A549 treated with AZD9567 at 1 μM for 4 hours (cell line): ENCODE measurements around the gene LSM3. TPM values are rescaled to one million over a fixed set of nuclear protein-coding genes. Genes with fewer than 3 reads are reported as not detected.

Experiments used
- total RNA-seq: library from RNA; stranded (reverse); fragments of 200-300 nt; extraction: Qiagen RNA extraction; gene quantifications from 5 replicates; pipeline ENCODE4 v1.2.3, GENCODE V29; 2022; ENCODE audit not compliant: insufficient read depth

LSM3 gene
- 19.9 to 21.7 TPM (median 20.7 TPM) in 5 replicates for total RNA-seq

GRCh38 chr3:14178247-14179113 is at the start of gene LSM3, which contains the start of gene XPC:
LSM3 (plus strand) TSS chr3:14178817; CDS start chr3:14178861, 44 bp downstream.
XPC (minus strand) TSS chr3:14178601; CDS start chr3:14178568, 33 bp downstream.

Other genes starting within 250 kb of the LSM3 start
- 36.7 to 52.3 TPM (median 37.5 TPM) in 5 replicates for gene CHCHD4, start 53.9 kb upstream of the LSM3 start, total RNA-seq
- gene TMEM43, start 53.8 kb upstream of the LSM3 start, total RNA-seq, result 101 to 117 TPM (median 115 TPM) in 5 replicates
- 31.4 to 35.9 TPM (median 35.3 TPM) in 5 replicates for gene XPC, start 216 bp upstream of the LSM3 start, total RNA-seq
- 75.8 to 90.1 TPM (median 81.5 TPM) in 5 replicates for gene SLC6A6, start 223.8 kb downstream of the LSM3 start, total RNA-seq